OCI-LY7 (cell line): ENCODE data around the gene HMGXB4. TPM values are rescaled to one million over a fixed set of nuclear protein-coding genes. Genes with fewer than 3 reads are reported as not detected.

Source experiments
- BruUV-seq: library from RNA; stranded (reverse); fragments of 400-500 nt; replicated peaks from 2 replicates; lab custom pipeline; 2021; lab: Mats Ljungman, UMichigan
- CTCF ChIA-PET: fragments of 300-600 bp; sonication (Branson Sonifier 250); formaldehyde crosslinking; loops from one replicate; lab custom pipeline; 2022; ENCODE audit warnings: antibody characterized with exemption; ENCODE audit not compliant: unreplicated experiment; lab: Charles Lee
- POLR2A ChIA-PET: fragments of 300-600 bp; sonication (Branson Sonifier 250); formaldehyde crosslinking; loops from one replicate; lab custom pipeline; 2022; ENCODE audit warnings: antibody characterized with exemption; lab: Charles Lee
- DNase-seq: peaks from one replicate; pipeline ENCODE4 v3.0.0-alpha.2; 2015; ENCODE audit warnings: low spot score
- H2AFZ ChIP-seq: fragments of 200-600 bp; sonication (generic), shearing (Covaris generic); 2 replicates; pipeline ENCODE4 v1.6.1; 2014; ENCODE audit warnings: mild to moderate bottlenecking, antibody characterized with exemption, low read length, moderate library complexity
- H3K27ac ChIP-seq: fragments of 200-600 bp; sonication (generic); 2 replicates; pipeline ENCODE4 v1.5.1; 2014; ENCODE audit warnings: mixed run types, low read depth, mild to moderate bottlenecking, moderate library complexity, low read length, inconsistent platforms; ENCODE audit not compliant: poor library complexity, severe bottlenecking
- H3K36me3 ChIP-seq: fragments of 200-600 bp; sonication (generic); 2 replicates; pipeline ENCODE4 v1.6.1; 2014; ENCODE audit warnings: mild to moderate bottlenecking, antibody characterized with exemption, low read length, moderate library complexity, mixed read lengths; ENCODE audit not compliant: insufficient read depth
- H3K4me1 ChIP-seq: fragments of 200-600 bp; sonication (generic); 2 replicates; pipeline ENCODE4 v1.5.1; 2014; ENCODE audit warnings: mild to moderate bottlenecking, low read length; ENCODE audit not compliant: insufficient read depth, poor library complexity, severe bottlenecking
- H3K4me2 ChIP-seq: fragments of 200-600 bp; sonication (generic); 2 replicates; pipeline ENCODE4 v1.6.1; 2014; ENCODE audit warnings: mild to moderate bottlenecking, low read length
- H3K4me3 ChIP-seq: fragments of 200-600 bp; sonication (generic); 2 replicates; pipeline ENCODE4 v1.5.1; 2014; ENCODE audit warnings: mild to moderate bottlenecking, low read depth, low read length; ENCODE audit not compliant: poor library complexity, severe bottlenecking
- H3K79me2 ChIP-seq: fragments of 200-600 bp; sonication (generic); 2 replicates; pipeline ENCODE4 v1.6.1; 2016; ENCODE audit warnings: low read depth, mild to moderate bottlenecking, low read length, moderate library complexity, mixed read lengths; ENCODE audit not compliant: insufficient read depth
- H3K9me2 ChIP-seq: fragments of 200-600 bp; sonication (generic); 2 replicates; pipeline ENCODE4 v1.6.1; 2016; ENCODE audit warnings: mild to moderate bottlenecking, low read length, mixed read lengths; ENCODE audit not compliant: insufficient read depth
- H3K9me3 ChIP-seq: fragments of 200-600 bp; sonication (generic); 2 replicates; pipeline ENCODE4 v1.6.1; 2014; ENCODE audit warnings: mild to moderate bottlenecking, mixed run types, low read length, mixed read lengths
- H4K20me1 ChIP-seq: fragments of 200-600 bp; sonication (generic); 2 replicates; pipeline ENCODE4 v1.6.1; 2014; ENCODE audit warnings: mild to moderate bottlenecking, antibody characterized with exemption, low read length, moderate library complexity, mixed read lengths; ENCODE audit not compliant: insufficient read depth
- EZH2phosphoT487 ChIP-seq: fragments of 200-600 bp; sonication (generic); IDR thresholded peaks from 2 replicates; pipeline ENCODE4 v1.6.1; 2018; ENCODE audit warnings: low read depth, borderline replicate concordance, mild to moderate bottlenecking, mixed run types, antibody characterized with exemption, low read length, moderate library complexity, mixed read lengths
- intact Hi-C: fragments of 100-400 bp; cut with micrococcal nuclease; formaldehyde crosslinking; loops from one replicate; pipeline ENCODE4 v1.10.0; 2022; ENCODE audit not compliant: unreplicated experiment
- total RNA-seq, 2 experiments: library from RNA; depleted of rRNA in 1 of 2; stranded (reverse); fragments of >200 nt in 1 of 2; shearing (Covaris generic) in 1 of 2; gene quantifications; 2 replicates each; pipeline ENCODE4 v1.2.3, GENCODE V29; 2014 to 2022
- TF ChIP-seq, protein P1 (sequence below): fragments of 200-600 bp; sonication (generic); conservative IDR thresholded peaks from 2 replicates; pipeline ENCODE4 v1.5.1; 2014; ENCODE audit warnings: mild to moderate bottlenecking, antibody characterized with exemption, low read length, moderate library complexity, mixed read lengths

HMGXB4 gene
- total RNA-seq, 2 experiments from 2014 or later, result 25.2 to 46.9 TPM

DNA sequence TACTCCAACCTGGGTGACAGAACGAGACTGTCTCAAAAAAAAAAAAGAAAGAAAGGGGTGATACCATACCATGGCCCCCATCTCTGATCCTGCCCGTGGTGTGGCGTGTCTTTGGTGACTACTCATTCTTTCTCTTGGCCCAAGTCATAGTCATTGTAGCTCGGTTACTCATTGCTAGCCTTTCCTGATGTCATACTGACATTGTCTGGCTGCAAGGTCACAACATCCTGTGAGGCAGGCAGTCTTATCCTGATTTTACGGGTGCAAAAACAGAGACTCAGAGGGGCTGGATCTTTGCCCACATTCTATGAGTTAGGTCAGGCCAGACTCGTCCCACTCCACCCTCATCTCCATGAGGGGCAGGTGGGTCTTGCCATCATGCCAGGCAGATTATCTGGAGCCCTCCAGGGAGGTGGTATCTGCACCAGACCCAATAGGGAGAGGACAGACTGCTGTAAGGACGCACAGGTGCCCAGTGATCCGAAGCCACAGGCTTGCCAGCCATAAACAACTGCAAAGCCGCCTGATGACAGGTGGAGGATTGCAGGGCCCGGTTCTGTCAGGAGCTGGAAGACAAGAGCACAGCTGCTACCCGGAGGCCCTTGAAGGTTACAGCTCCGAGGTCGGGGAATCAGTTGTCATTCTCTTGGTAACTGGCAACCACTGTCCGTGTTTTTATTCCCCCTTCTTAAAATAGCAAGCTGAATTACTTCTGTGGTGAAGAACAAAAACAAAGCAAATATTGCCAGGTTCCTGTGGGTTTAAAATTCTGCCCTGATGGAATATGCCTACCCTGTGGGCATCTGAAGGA, 56.2 kb downstream of the HMGXB4 start:
- Histone ChIP-seq H4K20me1 (no peaks in the 10 kb centered on the region), H3K9me3 (no peaks in the 10 kb centered on the region), H3K4me3 (no peak overlapping the region), H3K36me3 (no peaks in the 10 kb centered on the region; the same call in 1 of the 2 replicates), H3K4me1 (peaks cover 29% of the 10 kb centered on the region), H3K4me2 (no peak overlapping the region; the same call in 1 of the 2 replicates), H3K9me2 (no peaks in the 10 kb centered on the region), H2AFZ (no peak overlapping the region), H3K27ac (no peak overlapping the region), H3K79me2 (no peaks in the 10 kb centered on the region)
- intact Hi-C loops, result no loop called here
- TF ChIP-seq, protein P1, sequence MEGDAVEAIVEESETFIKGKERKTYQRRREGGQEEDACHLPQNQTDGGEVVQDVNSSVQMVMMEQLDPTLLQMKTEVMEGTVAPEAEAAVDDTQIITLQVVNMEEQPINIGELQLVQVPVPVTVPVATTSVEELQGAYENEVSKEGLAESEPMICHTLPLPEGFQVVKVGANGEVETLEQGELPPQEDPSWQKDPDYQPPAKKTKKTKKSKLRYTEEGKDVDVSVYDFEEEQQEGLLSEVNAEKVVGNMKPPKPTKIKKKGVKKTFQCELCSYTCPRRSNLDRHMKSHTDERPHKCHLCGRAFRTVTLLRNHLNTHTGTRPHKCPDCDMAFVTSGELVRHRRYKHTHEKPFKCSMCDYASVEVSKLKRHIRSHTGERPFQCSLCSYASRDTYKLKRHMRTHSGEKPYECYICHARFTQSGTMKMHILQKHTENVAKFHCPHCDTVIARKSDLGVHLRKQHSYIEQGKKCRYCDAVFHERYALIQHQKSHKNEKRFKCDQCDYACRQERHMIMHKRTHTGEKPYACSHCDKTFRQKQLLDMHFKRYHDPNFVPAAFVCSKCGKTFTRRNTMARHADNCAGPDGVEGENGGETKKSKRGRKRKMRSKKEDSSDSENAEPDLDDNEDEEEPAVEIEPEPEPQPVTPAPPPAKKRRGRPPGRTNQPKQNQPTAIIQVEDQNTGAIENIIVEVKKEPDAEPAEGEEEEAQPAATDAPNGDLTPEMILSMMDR, result no peak
- TF ChIP-seq EZH2phosphoT487, result no peak
- POLR2A ChIA-PET, result no interaction called here
- BruUV-seq, result no TSS peak
- no peak for DNase-seq
- CTCF ChIA-PET, result no interaction called here

DNA sequence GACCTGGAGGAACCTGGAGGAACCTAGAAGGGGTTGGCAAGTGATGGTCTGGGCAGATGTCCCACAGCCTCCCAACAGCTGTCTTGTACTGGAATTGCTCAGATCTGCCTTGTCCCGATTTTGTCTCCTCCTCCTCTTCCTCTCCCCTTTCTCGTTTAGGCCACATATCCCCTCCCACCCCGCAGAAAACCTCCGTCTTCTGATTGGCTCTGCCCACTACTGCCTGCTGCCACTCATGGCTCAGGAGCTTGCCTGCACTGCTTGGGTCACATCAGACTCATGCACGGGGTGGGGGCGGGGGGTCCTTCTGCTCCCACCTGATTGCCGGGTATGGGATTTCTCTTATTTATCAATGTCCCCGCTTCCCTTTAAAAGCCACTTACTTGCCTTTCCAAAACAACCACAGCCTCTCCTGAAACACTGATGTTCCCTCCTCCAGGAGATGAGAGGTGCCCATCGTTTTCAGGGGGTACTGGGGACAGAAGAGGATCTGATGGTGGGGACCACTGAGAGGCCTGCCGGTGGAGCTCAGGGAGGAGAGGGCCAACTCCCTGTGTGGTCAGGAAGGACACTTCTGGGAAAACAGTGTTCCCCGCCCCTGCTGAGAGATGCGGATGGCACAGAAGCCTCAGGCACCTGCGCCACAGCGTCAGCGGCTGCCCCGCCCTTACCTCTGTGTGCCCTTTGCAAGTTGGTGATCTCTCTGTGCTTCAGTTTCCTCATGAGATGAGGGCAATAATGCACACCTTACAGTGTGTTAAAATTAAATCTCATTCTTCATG, 57.1 kb downstream of the HMGXB4 start:
- no peaks in the 10 kb centered on the region for H3K9me2 ChIP-seq
- H3K4me2 ChIP-seq, result no peak overlapping the region; the same call in 1 of the 2 replicates
- H3K4me3 ChIP-seq, result no peak overlapping the region
- TF ChIP-seq EZH2phosphoT487, result no peak
- TF ChIP-seq, protein P1, result no peak
- H3K9me3 ChIP-seq, result no peaks in the 10 kb centered on the region
- no peaks in the 10 kb centered on the region; the same call in 1 of the 2 replicates for H3K36me3 ChIP-seq
- intact Hi-C loops, result no loop called here
- H4K20me1 ChIP-seq, result no peaks in the 10 kb centered on the region
- no TSS peak for BruUV-seq
- H3K4me1 ChIP-seq, result peaks cover 20% of the 10 kb centered on the region
- no peak overlapping the region for H3K27ac ChIP-seq
- no peak overlapping the region for H2AFZ ChIP-seq
- CTCF ChIA-PET, result no interaction called here
- no peaks in the 10 kb centered on the region for H3K79me2 ChIP-seq
- DNase-seq, result no peak
- POLR2A ChIA-PET, result no interaction called here
